H1 (cell line): ENCODE data around the gene MATN4. TPM values are rescaled to one million over a fixed set of nuclear protein-coding genes. Genes with fewer than 3 reads are reported as not detected.

Experiments
- CTCF ChIA-PET: fragments of 300-600 bp; sonication (Branson Sonifier 250); formaldehyde crosslinking; loops from one replicate; lab custom pipeline; 2021; ENCODE audit not compliant: partially characterized antibody; lab: Charles Lee
- POLR2A ChIA-PET: fragments of 300-600 bp; sonication (Branson Sonifier 250); formaldehyde crosslinking; loops from one replicate; lab custom pipeline; 2021; ENCODE audit warnings: inconsistent platforms; ENCODE audit not compliant: partially characterized antibody; lab: Charles Lee
- DNase-seq, 2 experiments: peaks; one replicate each; pipeline versions ENCODE4 v3.0.0 to v3.0.0-alpha.2; 2010 to 2022; ENCODE audit warnings: low spot score in 2 of 2, low read depth in 1 of 2, mixed read lengths in 1 of 2
- FAIRE-seq: peaks from 2 replicates; lab custom pipeline; 2011; peaks lifted over from hg19 to GRCh38; lab: Jason Lieb, UNC
- H2AFZ ChIP-seq: 2 replicates; pipeline ENCODE4 v1.8.1; 2012; ENCODE audit warnings: low read length, inconsistent platforms
- H2AK5ac ChIP-seq: 2 replicates; pipeline ENCODE4 v1.6.1; 2013; ENCODE audit warnings: low read depth, low read length
- H2BK120ac ChIP-seq: replicated peaks from 2 replicates; pipeline ENCODE3; 2013; ENCODE audit warnings: low read depth, low read length, inconsistent platforms
- H2BK12ac ChIP-seq: 2 replicates; pipeline ENCODE4 v1.6.1; 2013; ENCODE audit warnings: low read depth, low read length
- H2BK15ac ChIP-seq: 2 replicates; pipeline ENCODE4 v1.6.1; 2013; ENCODE audit warnings: low read length
- H2BK20ac ChIP-seq: 2 replicates; pipeline ENCODE4 v1.6.1; 2013; ENCODE audit warnings: low read length
- H2BK5ac ChIP-seq: 2 replicates; pipeline ENCODE4 v1.6.1; 2013; ENCODE audit warnings: low read depth, low read length
- H3K14ac ChIP-seq: 2 replicates; pipeline ENCODE4 v1.6.1; 2013; ENCODE audit warnings: inconsistent platforms; ENCODE audit not compliant: insufficient read length
- H3K18ac ChIP-seq: 2 replicates; pipeline ENCODE4 v1.6.1; 2013; ENCODE audit warnings: low read length; ENCODE audit errors: extremely low read depth
- H3K23ac ChIP-seq: 2 replicates; pipeline ENCODE4 v1.6.1; 2013; ENCODE audit warnings: inconsistent platforms; ENCODE audit not compliant: insufficient read length
- H3K23me2 ChIP-seq: 2 replicates; pipeline ENCODE4 v1.6.1; 2013; ENCODE audit warnings: low read depth, low read length
- H3K27ac ChIP-seq: 2 replicates; pipeline ENCODE4 v1.6.1; 2011; ENCODE audit warnings: low read depth, low read length, inconsistent platforms
- H3K27me3 ChIP-seq, 4 experiments: replicated peaks in 1 of 4; 1 replicate in 1 of 4; 2 replicates in 3 of 4; pipeline versions ENCODE4 v1.6.1 to v1.8.1; 2011 to 2013; ENCODE audit warnings: low read length in 3 of 4, mild to moderate bottlenecking in 3 of 4, inconsistent platforms in 2 of 4, mixed read lengths in 2 of 4, moderate library complexity in 1 of 4; ENCODE audit not compliant: control insufficient read depth in 3 of 4, insufficient read depth in 3 of 4; ENCODE audit errors: extremely low read depth in 1 of 4
- H3K36me3 ChIP-seq, 4 experiments: 2 replicates each; pipeline versions ENCODE4 v1.6.1 to v1.8.1; 2011 to 2013; ENCODE audit warnings: mild to moderate bottlenecking in 4 of 4, low read length in 3 of 4, moderate library complexity in 2 of 4, control low read depth in 1 of 4, inconsistent platforms in 1 of 4; ENCODE audit not compliant: insufficient read depth in 4 of 4, control insufficient read depth in 2 of 4
- H3K4ac ChIP-seq: replicated peaks from 2 replicates; pipeline ENCODE3; 2013; ENCODE audit warnings: low read length, low read depth, mixed read lengths, inconsistent platforms; ENCODE audit not compliant: insufficient read length
- H3K4me1 ChIP-seq, 4 experiments: replicated peaks in 1 of 4; 1 replicate in 1 of 4; 2 replicates in 3 of 4; pipeline versions ENCODE4 v1.6.1 to v1.8.1; 2011 to 2013; ENCODE audit warnings: low read length in 3 of 4, inconsistent platforms in 2 of 4, mixed read lengths in 1 of 4; ENCODE audit not compliant: insufficient read depth in 4 of 4, control insufficient read depth in 3 of 4
- H3K4me2 ChIP-seq, 2 experiments: 2 replicates each; pipeline versions ENCODE4 v1.6.1 to v1.8.1; 2011 to 2013; ENCODE audit warnings: low read depth in 2 of 2, low read length in 2 of 2, control low read depth in 1 of 2, inconsistent platforms in 1 of 2, mild to moderate bottlenecking in 1 of 2; ENCODE audit not compliant: insufficient read depth in 1 of 2
- H3K4me3 ChIP-seq, 4 experiments: fragments of 200-600, 300-600 bp in 1 of 4; sonication (generic), shearing (Covaris generic), sonication (Bioruptor Twin) in 1 of 4; 2 replicates each; pipeline versions ENCODE4 v1.5.1 to v1.8.1; 2011 to 2016; ENCODE audit warnings: low read length in 4 of 4, low read depth in 3 of 4, control low read depth in 2 of 4, inconsistent platforms in 2 of 4, mild to moderate bottlenecking in 2 of 4, mixed read lengths in 1 of 4, moderate library complexity in 1 of 4; ENCODE audit not compliant: insufficient read depth in 2 of 4; ENCODE audit errors: extremely low read depth in 1 of 4
- H3K56ac ChIP-seq: replicated peaks from 2 replicates; pipeline ENCODE3; 2013; ENCODE audit warnings: low read depth, mild to moderate bottlenecking, mixed read lengths, low read length, inconsistent platforms; ENCODE audit not compliant: insufficient read length
- H3K79me1 ChIP-seq: 2 replicates; pipeline ENCODE4 v1.6.1; 2013; ENCODE audit warnings: low read depth, low read length, control low read depth
- H3K79me2 ChIP-seq, 2 experiments: 2 replicates each; pipeline versions ENCODE4 v1.6.1 to v1.8.1; 2012 to 2013; ENCODE audit warnings: low read length in 2 of 2, mild to moderate bottlenecking in 2 of 2, inconsistent platforms in 1 of 2; ENCODE audit not compliant: insufficient read depth in 2 of 2, control insufficient read depth in 1 of 2
- H3K9ac ChIP-seq, 4 experiments: replicated peaks in 1 of 4; 1 replicate in 1 of 4; 2 replicates in 3 of 4; pipeline versions ENCODE4 v1.6.1 to v1.8.1; 2011 to 2013; ENCODE audit warnings: low read depth in 3 of 4, low read length in 3 of 4, control low read depth in 2 of 4, mild to moderate bottlenecking in 2 of 4, moderate library complexity in 2 of 4, inconsistent platforms in 1 of 4; ENCODE audit errors: extremely low read depth in 1 of 4
- H3K9me3 ChIP-seq, 2 experiments: 2 replicates each; pipeline versions ENCODE4 v1.6.1 to v1.8.1; 2012 to 2013; ENCODE audit warnings: mild to moderate bottlenecking in 2 of 2, moderate library complexity in 2 of 2, control low read depth in 1 of 2, inconsistent platforms in 1 of 2, low read depth in 1 of 2, low read length in 1 of 2, mixed read lengths in 1 of 2; ENCODE audit not compliant: insufficient read depth in 2 of 2
- H4K20me1 ChIP-seq, 2 experiments: replicated peaks in 1 of 2; 2 replicates each; pipeline versions ENCODE3 to v1.8.1; 2011 to 2013; ENCODE audit warnings: inconsistent platforms in 2 of 2, low read length in 2 of 2, mild to moderate bottlenecking in 1 of 2; ENCODE audit not compliant: insufficient read depth in 2 of 2, control insufficient read depth in 1 of 2
- H4K5ac ChIP-seq: 2 replicates; pipeline ENCODE4 v1.6.1; 2013; ENCODE audit warnings: low read length, low read depth, mixed read lengths, inconsistent platforms; ENCODE audit not compliant: insufficient read length
- H4K8ac ChIP-seq: 2 replicates; pipeline ENCODE4 v1.8.0; 2013; ENCODE audit warnings: mild to moderate bottlenecking, moderate library complexity, low read length, inconsistent platforms; ENCODE audit not compliant: insufficient read depth; ENCODE audit errors: extremely low read depth
- H4K91ac ChIP-seq: replicated peaks from 2 replicates; pipeline ENCODE3; 2013; ENCODE audit warnings: low read length, mixed read lengths, inconsistent platforms; ENCODE audit not compliant: insufficient read length
- E2F6 ChIP-seq: IDR thresholded peaks from 2 replicates; pipeline ENCODE4 v1.6.1; 2012; ENCODE audit warnings: inconsistent platforms
- RNF2 ChIP-seq: fragments of 200-900, 300-1000 bp; sonication (generic); IDR thresholded peaks from 2 replicates; pipeline ENCODE4 v1.7.1; 2016; ENCODE audit warnings: borderline replicate concordance, low read depth, mild to moderate bottlenecking, antibody characterized with exemption, low read length; ENCODE audit not compliant: poor library complexity, severe bottlenecking; ENCODE audit errors: missing control alignments
- SIN3A ChIP-seq, 2 experiments: IDR thresholded peaks in 1 of 2; conservative IDR thresholded peaks in 1 of 2; 2 replicates each; pipeline ENCODE4 v1.6.1; 2011 to 2012; ENCODE audit warnings: low read length in 2 of 2, improper control_type of control experiment in 1 of 2, low read depth in 1 of 2, mild to moderate bottlenecking in 1 of 2
- SP4 ChIP-seq: IDR thresholded peaks from 2 replicates; pipeline ENCODE4 v1.6.1; 2012; ENCODE audit warnings: low read length, inconsistent platforms
- SRF ChIP-seq: IDR thresholded peaks from 2 replicates; pipeline ENCODE4 v1.6.1; 2011; ENCODE audit warnings: mild to moderate bottlenecking, low read depth, low read length, moderate library complexity
- SUZ12 ChIP-seq: fragments of 200-600 bp; sonication (generic); IDR thresholded peaks from 2 replicates; pipeline ENCODE4 v1.6.1; 2012; ENCODE audit warnings: mild to moderate bottlenecking, inconsistent platforms, low read length, moderate library complexity, mixed read lengths
- USF2 ChIP-seq: IDR thresholded peaks from 2 replicates; pipeline ENCODE4 v1.6.1; 2011; ENCODE audit warnings: low read length, improper control_type of control experiment
- WGBS, 2 experiments: shearing (Covaris generic) in 1 of 2; methylation state at CpG; one replicate each; pipeline versions ENCODE4 v1.1.6 to v1.1.7; 2013 to 2015; ENCODE audit warnings: low lambda C conversion rate in 2 of 2, mixed read lengths in 2 of 2, inconsistent platforms in 1 of 2, low coverage in 1 of 2, missing lambda C conversion rate in 1 of 2; ENCODE audit not compliant: insufficient replicate concordance in 2 of 2, insufficient coverage in 1 of 2, insufficient read length in 1 of 2; ENCODE audit errors: extremely low coverage in 1 of 2, missing lambda C conversion rate in 1 of 2; 5-methylcytosine and 5-hydroxymethylcytosine counted together
- polyA plus RNA-seq, 7 experiments: library from polyadenylated mRNA; depleted of rRNA in 3 of 7; stranded (reverse) in 5 of 7; unstranded in 2 of 7; fragments of >200 nt in 5 of 7; fragments of 200-250 nt in 2 of 7; gene quantifications; 1 replicate in 5 of 7; 2 replicates in 1 of 7; 4 replicates in 1 of 7; pipeline versions ENCODE4 v1.2.1 to v1.2.3, GENCODE V29; 2011 to 2013; ENCODE audit warnings: missing spikeins in 2 of 7, mixed read lengths in 2 of 7
- total RNA-seq: library from RNA; stranded (reverse); fragmentation: NEBNext Ultra II Directional; extraction: Animal tissue kit (Norgen Biotek cat#: 25700); gene quantifications from 2 replicates; pipeline ENCODE4 v1.2.1, GENCODE V29; 2021

Gene MATN4
- total and polyA plus RNA-seq, 2 of the 8 experiments (the other 6 are each of a cell fraction or from before 2014, with no cell fraction given) = 2.1 to 4.4 TPM

DNA sequence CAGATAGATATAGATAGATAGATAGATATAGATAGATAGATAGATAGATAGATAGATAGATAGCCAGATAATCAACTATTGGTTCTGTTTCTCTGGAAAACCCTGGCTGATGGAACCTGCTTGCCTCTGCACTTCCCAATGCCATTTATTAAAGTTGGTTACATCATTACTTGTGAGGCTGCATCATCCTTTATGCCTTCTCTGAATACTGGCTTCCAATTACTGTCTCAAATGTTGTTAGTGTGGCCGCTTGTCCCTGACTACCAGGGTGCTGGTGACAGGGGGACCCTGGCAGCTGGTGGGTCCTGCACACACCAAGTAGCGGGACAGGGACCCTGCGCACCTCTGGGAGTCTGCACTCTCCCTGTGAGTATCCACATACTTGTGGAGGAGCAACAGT lies 49.8 kb downstream of the MATN4 start:
- no peak for FAIRE-seq
- no peak overlapping the region for H2AK5ac ChIP-seq
- no peak overlapping the region for H2AFZ ChIP-seq
- H3K36me3 ChIP-seq = no peaks in the 10 kb centered on the region
- H2BK20ac ChIP-seq = no peak overlapping the region
- no peaks in the 10 kb centered on the region for H3K9me3 ChIP-seq
- no peak overlapping the region for H3K9ac ChIP-seq
- H3K56ac ChIP-seq = no peak overlapping the region
- DNase-seq = no peak
- no peak overlapping the region for H4K91ac ChIP-seq
- H4K20me1 ChIP-seq = no peaks in the 10 kb centered on the region
- H3K27ac ChIP-seq = no peak overlapping the region
- no peak overlapping the region for H3K14ac ChIP-seq
- POLR2A ChIA-PET = no interaction called here
- no peaks in the 10 kb centered on the region for H3K79me1 ChIP-seq
- no peak overlapping the region for H3K23ac ChIP-seq
- H3K18ac ChIP-seq = no peak overlapping the region
- H3K4me1 ChIP-seq = peaks cover 0 to 6% (median 3%) of the 10 kb centered on the region in 4 experiments; a peak in 5 of 7 replicates
- no peak overlapping the region for H2BK120ac ChIP-seq
- H2BK15ac ChIP-seq = no peak overlapping the region
- no peak overlapping the region for H4K5ac ChIP-seq
- no peaks in the 10 kb centered on the region; a peak in 1 of 7 replicates for H3K27me3 ChIP-seq
- H3K4ac ChIP-seq = no peak overlapping the region
- H2BK5ac ChIP-seq = no peak overlapping the region
- no peak for TF ChIP-seq SP4
- TF ChIP-seq RNF2 = no peak
- no peak for TF ChIP-seq SRF
- no peak for TF ChIP-seq E2F6
- TF ChIP-seq SIN3A (conservative IDR thresholded peaks at IDR 0.05 in 1 of 2, IDR thresholded peaks at IDR 0.05 in 1 of 2; ENCODE audit: low read depth in 1 of 2, low read length in 2 of 2) = no peak
- TF ChIP-seq SUZ12 = no peak
- TF ChIP-seq USF2 = no peak
- TF ChIP-seq, all 59 proteins: peak for 0
- Histone ChIP-seq H3K4me3 (no peak overlapping the region), H4K8ac (no peak overlapping the region), H3K23me2 (no peaks in the 10 kb centered on the region), H3K4me2 (peak overlapping the region in 1 of 2 experiments; percentile 39; a peak in 1 of 4 replicates), H3K79me2 (no peaks in the 10 kb centered on the region), H2BK12ac (no peak overlapping the region)
- 82% methylated on average over 3 of the region's 3 CpGs; no CpG with 5 or more reads in 1 of the 2 experiments for WGBS, 2 experiments
- CTCF ChIA-PET = interaction anchor here (1.6 to 2.9 kb wide), 2 partner anchors 32 to 36 kb away, joined by 5 to 14 read pairs; no protein-coding TSS in a partner anchor
